Panc1 (cell line): ENCODE measurements around the gene CD274. TPM values are rescaled to one million over a fixed set of nuclear protein-coding genes. Genes with fewer than 3 reads are reported as not detected.

Source experiments
- ATAC-seq: fragments of 200-7000 bp; cut with Tn5 transposase; 2 replicates; pipeline ENCODE4 v1.9.1; 2020; ENCODE audit warnings: mild to moderate bottlenecking, moderate library complexity
- BruUV-seq: library from RNA; stranded (reverse); fragments of 400-500 nt; replicated peaks from 2 replicates; lab custom pipeline; 2021; lab: Mats Ljungman, UMichigan
- CTCF ChIA-PET: fragments of 300-600 bp; sonication (Branson Sonifier 250); formaldehyde crosslinking; loops from one replicate; lab custom pipeline; 2022; ENCODE audit warnings: antibody characterized with exemption; lab: Charles Lee
- POLR2A ChIA-PET: fragments of 300-600 bp; sonication (Branson Sonifier 250); formaldehyde crosslinking; loops from one replicate; lab custom pipeline; 2022; ENCODE audit warnings: antibody characterized with exemption; lab: Charles Lee
- DNase-seq: peaks from one replicate; pipeline ENCODE4 v3.0.0-alpha.2; 2010; ENCODE audit warnings: low read depth, low spot score
- H3K27ac ChIP-seq: 2 replicates; pipeline ENCODE4 v1.5.1; 2011; ENCODE audit warnings: mild to moderate bottlenecking, low read length, inconsistent platforms
- H3K27me3 ChIP-seq: fragments of 200-500 bp; sonication (Bioruptor generic); 2 replicates; pipeline ENCODE4 v1.6.0; 2014; ENCODE audit warnings: low read length, inconsistent platforms; ENCODE audit not compliant: control insufficient read depth, insufficient read depth
- H3K36me3 ChIP-seq: fragments of 200-500 bp; sonication (Bioruptor generic); 2 replicates; pipeline ENCODE4 v1.5.1; 2014; ENCODE audit warnings: inconsistent platforms, mild to moderate bottlenecking, low read length, moderate library complexity; ENCODE audit not compliant: control insufficient read depth, insufficient read depth
- H3K4me1 ChIP-seq: 2 replicates; pipeline ENCODE4 v1.5.1; 2011; ENCODE audit warnings: inconsistent platforms, mild to moderate bottlenecking, low read length, moderate library complexity; ENCODE audit not compliant: control insufficient read depth, insufficient read depth
- H3K4me3 ChIP-seq, 2 experiments: 2 replicates each; pipeline ENCODE4 v1.5.1; 2011 to 2012; ENCODE audit warnings: low read depth in 2 of 2, low read length in 2 of 2, mild to moderate bottlenecking in 2 of 2, inconsistent platforms in 1 of 2, moderate library complexity in 1 of 2
- H3K9me3 ChIP-seq: fragments of 200-500 bp; sonication (Bioruptor generic); 2 replicates; pipeline ENCODE4 v1.5.1; 2014; ENCODE audit warnings: low read depth, mild to moderate bottlenecking, inconsistent platforms, low read length, moderate library complexity; ENCODE audit not compliant: control insufficient read depth, insufficient read depth
- CTCF ChIP-seq: fragments of 450-650 bp; IDR thresholded peaks from 2 replicates; pipeline ENCODE4 v1.5.1; 2017; ENCODE audit warnings: mild to moderate bottlenecking
- POLR2AphosphoS5 ChIP-seq: IDR thresholded peaks from 2 replicates; pipeline ENCODE4 v1.6.1; 2012; ENCODE audit warnings: mild to moderate bottlenecking, low read depth, low read length, moderate library complexity
- REST ChIP-seq, 2 experiments: IDR thresholded peaks; 2 replicates each; pipeline ENCODE4 v1.6.1; 2011 to 2012; ENCODE audit warnings: low read depth in 2 of 2, control low read depth in 1 of 2, low read length in 1 of 2, mild to moderate bottlenecking in 1 of 2, moderate library complexity in 1 of 2; ENCODE audit not compliant: insufficient read depth in 1 of 2
- SIN3A ChIP-seq: IDR thresholded peaks from 2 replicates; pipeline ENCODE4 v1.6.1; 2012; ENCODE audit warnings: low read depth, mild to moderate bottlenecking, low read length, moderate library complexity, borderline replicate concordance; ENCODE audit not compliant: insufficient read depth
- TCF7L2 ChIP-seq: IDR thresholded peaks from 2 replicates; pipeline ENCODE4 v1.6.1; 2011; ENCODE audit warnings: mild to moderate bottlenecking, low read depth, low read length, inconsistent platforms
- in situ Hi-C: cut with HindIII; loops from 2 replicates; pipeline ENCODE4 v1.10.0; 2016; ENCODE audit warnings: low sequenced_read_pairs, low pct_unique_long_range_greater_than_20kb
- intact Hi-C: fragments of 100-400 bp; cut with micrococcal nuclease; formaldehyde crosslinking; loops from one replicate; pipeline ENCODE4 v1.10.0; 2022; ENCODE audit not compliant: unreplicated experiment
- total RNA-seq: library from RNA; stranded (reverse); gene quantifications from one replicate; pipeline ENCODE4 v1.2.1, GENCODE V29; 2021; ENCODE audit not compliant: unreplicated experiment

The CD274 gene
- total RNA-seq, 1 experiment from 2014 or later: 0.21 TPM

GRCh38 chr9:5480919-5481318, 30.6 kb downstream of the CD274 start:
- in situ Hi-C loops (no loop called here), intact Hi-C loops (no loop called here)
- TF ChIP-seq SIN3A: no peak
- no peak for TF ChIP-seq CTCF
- TF ChIP-seq REST (IDR thresholded peaks at IDR 0.05; ENCODE audit: insufficient read depth in 1 of 2, low read depth in 2 of 2, low read length in 1 of 2): no peak
- no peak for TF ChIP-seq POLR2AphosphoS5
- TF ChIP-seq TCF7L2: no peak
- ChIA-PET POLR2A (no interaction called here), CTCF (no interaction called here)
- H3K27ac ChIP-seq: no peak overlapping the region
- H3K4me3 ChIP-seq: no peak overlapping the region
- DNase-seq (no peak), ATAC-seq (no peak)
- no peaks in the 10 kb centered on the region for H3K9me3 ChIP-seq
- H3K27me3 ChIP-seq: no peaks in the 10 kb centered on the region
- no peaks in the 10 kb centered on the region for H3K4me1 ChIP-seq
- no peaks in the 10 kb centered on the region for H3K36me3 ChIP-seq
- no TSS peak for BruUV-seq

- Histone ChIP-seq H3K4me1 (no peaks in the 10 kb centered on the region), H3K27me3 (no peaks in the 10 kb centered on the region), H3K4me3 (no peak overlapping the region), H3K9me3 (no peaks in the 10 kb centered on the region), H3K36me3 (no peaks in the 10 kb centered on the region), H3K27ac (no peak overlapping the region)
- TF ChIP-seq REST (IDR thresholded peaks at IDR 0.05; ENCODE audit: insufficient read depth in 1 of 2, low read depth in 2 of 2, low read length in 1 of 2) (no peak), CTCF (no peak), TCF7L2 (no peak), SIN3A (no peak), POLR2AphosphoS5 (no peak)
- ATAC-seq (no peak), DNase-seq (no peak)
- intact Hi-C loops: no loop called here
- no TSS peak for BruUV-seq
- ChIA-PET CTCF (no interaction called here), POLR2A (no interaction called here)
- in situ Hi-C loops: no loop called here
Measured at GRCh38 chr9:5481322-5482040, 31.1 kb downstream of the CD274 start.
